GM23338 (cell line): ENCODE results near the gene HCRTR1. TPM values are rescaled to one million over a fixed set of nuclear protein-coding genes. Genes with fewer than 3 reads are reported as not detected.
A peak's percentile ranks its signal among the peaks of the same experiment; 100 is the strongest.

ENCODE experiments used
- ATAC-seq: fragments of 200-7000 bp; cut with Tn5 transposase; 3 replicates; pipeline ENCODE4 v1.9.1; 2020
- DNase-seq: peaks from one replicate; pipeline ENCODE4 v3.0.0-alpha.2; 2015; ENCODE audit warnings: low spot score
- H2AFZ ChIP-seq: fragments of 200-600 bp; sonication (generic); 2 replicates; pipeline ENCODE4 v1.8.0; 2016; ENCODE audit warnings: antibody characterized with exemption, mild to moderate bottlenecking, moderate library complexity
- H3F3A ChIP-seq: fragments of 200-600 bp; sonication (generic); replicated peaks from 2 replicates; pipeline ENCODE4 v1.8.0; 2017; ENCODE audit warnings: antibody characterized with exemption, mixed run types, low read depth
- H3K27ac ChIP-seq: fragments of 200-600 bp; sonication (generic); 2 replicates; pipeline ENCODE4 v1.6.1; 2016; ENCODE audit warnings: low read depth
- H3K27me3 ChIP-seq: fragments of 200-600 bp; sonication (generic); 2 replicates; pipeline ENCODE4 v1.8.0; 2016; ENCODE audit warnings: mild to moderate bottlenecking, mixed run types, moderate library complexity; ENCODE audit not compliant: insufficient read depth
- H3K36me3 ChIP-seq: fragments of 200-600 bp; sonication (generic); 2 replicates; pipeline ENCODE4 v1.8.0; 2016; ENCODE audit warnings: mild to moderate bottlenecking; ENCODE audit not compliant: insufficient read depth
- H3K4me1 ChIP-seq: fragments of 200-600 bp; sonication (generic); 2 replicates; pipeline ENCODE4 v1.8.0; 2016; ENCODE audit warnings: mild to moderate bottlenecking, moderate library complexity; ENCODE audit not compliant: insufficient read depth
- H3K4me2 ChIP-seq: fragments of 200-600 bp; sonication (generic); 2 replicates; pipeline ENCODE4 v1.7.1; 2017; ENCODE audit warnings: mixed run types
- H3K4me3 ChIP-seq: fragments of 200-600 bp; sonication (generic); 2 replicates; pipeline ENCODE4 v1.6.1; 2016; ENCODE audit warnings: mixed run types
- H3K79me2 ChIP-seq: fragments of 200-600 bp; sonication (generic); replicated peaks from 2 replicates; pipeline ENCODE4 v1.8.0; 2017; ENCODE audit warnings: mild to moderate bottlenecking; ENCODE audit not compliant: insufficient read depth
- H3K9me2 ChIP-seq: fragments of 200-600 bp; sonication (generic); 2 replicates; pipeline ENCODE4 v1.8.0; 2017; ENCODE audit not compliant: insufficient read depth
- H4K20me1 ChIP-seq: fragments of 200-600 bp; sonication (generic); replicated peaks from 2 replicates; pipeline ENCODE4 v1.8.0; 2017; ENCODE audit warnings: mild to moderate bottlenecking; ENCODE audit not compliant: insufficient read depth
- H3K27ac Mint-ChIP-seq: 2 replicates; pipeline ENCODE4 v1.8.0; 2020; ENCODE audit warnings: inconsistent platforms, mild to moderate bottlenecking, moderate library complexity, mixed read lengths
- H3K27me3 Mint-ChIP-seq: 3 replicates; pipeline ENCODE4 v1.8.0; 2022; ENCODE audit warnings: low read depth, mild to moderate bottlenecking, moderate library complexity, mixed read lengths, inconsistent platforms; ENCODE audit not compliant: insufficient read depth, poor library complexity
- H3K36me3 Mint-ChIP-seq: 3 replicates; pipeline ENCODE4 v1.8.0; 2021; ENCODE audit warnings: low read depth, mild to moderate bottlenecking, inconsistent platforms, moderate library complexity, mixed read lengths
- H3K4me1 Mint-ChIP-seq: 3 replicates; pipeline ENCODE4 v1.8.0; 2020; ENCODE audit warnings: mild to moderate bottlenecking, inconsistent platforms, mixed read lengths
- H3K4me3 Mint-ChIP-seq: 3 replicates; pipeline ENCODE4 v1.8.0; 2021; ENCODE audit warnings: moderate library complexity, mild to moderate bottlenecking, inconsistent platforms, mixed read lengths
- H3K9me3 Mint-ChIP-seq: 3 replicates; pipeline ENCODE4 v1.8.0; 2020; ENCODE audit warnings: moderate library complexity, mild to moderate bottlenecking, inconsistent platforms, mixed read lengths
- CREB1 ChIP-seq: fragments of 250-450 bp; sonication (Bioruptor Pico); IDR thresholded peaks from 2 replicates; pipeline ENCODE4 v1.5.0; 2020; ENCODE audit warnings: low read depth, mild to moderate bottlenecking, moderate library complexity
- CTCF ChIP-seq, 2 experiments: fragments of 200-600 bp in 1 of 2; sonication (generic) in 1 of 2; conservative IDR thresholded peaks; 2 replicates each; pipeline versions ENCODE4 v1.5.1 to v1.6.1; 2016 to 2017; ENCODE audit warnings: antibody characterized with exemption in 2 of 2, low read depth in 2 of 2, mild to moderate bottlenecking in 2 of 2, moderate library complexity in 1 of 2
- EZH2 ChIP-seq: fragments of 200-600 bp; sonication (generic); IDR thresholded peaks from one replicate; pipeline ENCODE4 v1.8.0; 2017; ENCODE audit warnings: antibody characterized with exemption, mild to moderate bottlenecking, low read depth; ENCODE audit not compliant: unreplicated experiment
- EZH2phosphoT487 ChIP-seq: fragments of 200-600 bp; sonication (generic); IDR thresholded peaks from one replicate; pipeline ENCODE4 v1.8.1; 2018; ENCODE audit warnings: antibody characterized with exemption; ENCODE audit not compliant: unreplicated experiment
- JUNB ChIP-seq: IDR thresholded peaks from one replicate; pipeline ENCODE4 v1.6.1; 2016; ENCODE audit warnings: antibody characterized with exemption; ENCODE audit not compliant: unreplicated experiment
- NANOG ChIP-seq: IDR thresholded peaks from 2 replicates; pipeline ENCODE4 v1.6.1; 2016; ENCODE audit warnings: antibody characterized with exemption, borderline replicate concordance
- POLR2AphosphoS5 ChIP-seq: IDR thresholded peaks from 2 replicates; pipeline ENCODE4 v1.6.1; 2016; ENCODE audit warnings: antibody characterized with exemption, low read depth
- STAT1 ChIP-seq: IDR thresholded peaks from one replicate; pipeline ENCODE4 v1.6.1; 2016; ENCODE audit warnings: antibody characterized with exemption; ENCODE audit not compliant: unreplicated experiment
- ZNF114 ChIP-seq: fragments of 250-450 bp; sonication (Bioruptor Pico); IDR thresholded peaks from 2 replicates; pipeline ENCODE4 v1.5.0; 2020; ENCODE audit warnings: mild to moderate bottlenecking, moderate library complexity
- ZNF331 ChIP-seq: fragments of 250-450 bp; sonication (Bioruptor Pico); IDR thresholded peaks from 2 replicates; pipeline ENCODE4 v1.5.0; 2020; ENCODE audit warnings: low read depth, mild to moderate bottlenecking, moderate library complexity
- ZNF462 ChIP-seq: fragments of 250-450 bp; sonication (Bioruptor Pico); IDR thresholded peaks from 2 replicates; pipeline ENCODE4 v1.5.0; 2020; ENCODE audit warnings: mild to moderate bottlenecking, moderate library complexity
- polyA plus RNA-seq: library from polyadenylated mRNA; unstranded; fragments of >200 nt; fragmentation: Nextera tagmentation; extraction: Ambion mirVana; gene quantifications from 2 replicates; pipeline ENCODE4 v1.2.1, GENCODE V29; 2016
- total RNA-seq: library from RNA; depleted of rRNA; stranded (reverse); fragments of >200 nt; shearing (Covaris generic); gene quantifications from 2 replicates; pipeline ENCODE4 v1.2.3, GENCODE V29; 2014
- TF ChIP-seq, protein P1 (sequence below): IDR thresholded peaks from one replicate; pipeline ENCODE4 v1.6.1; 2018; ENCODE audit warnings: antibody characterized with exemption; ENCODE audit not compliant: unreplicated experiment
- TF ChIP-seq, protein P2 (sequence below): IDR thresholded peaks from 2 replicates; pipeline ENCODE4 v1.6.1; 2016; ENCODE audit warnings: antibody characterized with exemption

Gene HCRTR1
- total and polyA plus RNA-seq, 2 experiments from 2014 or later = 0.15 to 1.0 TPM

GRCh38 chr1:31666263-31666963, 48.9 kb downstream of the HCRTR1 start:
- H3K4me1 Mint-ChIP-seq = peaks cover 31% of the 10 kb centered on the region
- TF ChIP-seq ZNF462 (CRISPR knock-in tag) = no peak
- TF ChIP-seq CTCF (conservative IDR thresholded peaks at IDR 0.05; ENCODE audit: low read depth in 2 of 2) = no peak
- TF ChIP-seq, protein P1, sequence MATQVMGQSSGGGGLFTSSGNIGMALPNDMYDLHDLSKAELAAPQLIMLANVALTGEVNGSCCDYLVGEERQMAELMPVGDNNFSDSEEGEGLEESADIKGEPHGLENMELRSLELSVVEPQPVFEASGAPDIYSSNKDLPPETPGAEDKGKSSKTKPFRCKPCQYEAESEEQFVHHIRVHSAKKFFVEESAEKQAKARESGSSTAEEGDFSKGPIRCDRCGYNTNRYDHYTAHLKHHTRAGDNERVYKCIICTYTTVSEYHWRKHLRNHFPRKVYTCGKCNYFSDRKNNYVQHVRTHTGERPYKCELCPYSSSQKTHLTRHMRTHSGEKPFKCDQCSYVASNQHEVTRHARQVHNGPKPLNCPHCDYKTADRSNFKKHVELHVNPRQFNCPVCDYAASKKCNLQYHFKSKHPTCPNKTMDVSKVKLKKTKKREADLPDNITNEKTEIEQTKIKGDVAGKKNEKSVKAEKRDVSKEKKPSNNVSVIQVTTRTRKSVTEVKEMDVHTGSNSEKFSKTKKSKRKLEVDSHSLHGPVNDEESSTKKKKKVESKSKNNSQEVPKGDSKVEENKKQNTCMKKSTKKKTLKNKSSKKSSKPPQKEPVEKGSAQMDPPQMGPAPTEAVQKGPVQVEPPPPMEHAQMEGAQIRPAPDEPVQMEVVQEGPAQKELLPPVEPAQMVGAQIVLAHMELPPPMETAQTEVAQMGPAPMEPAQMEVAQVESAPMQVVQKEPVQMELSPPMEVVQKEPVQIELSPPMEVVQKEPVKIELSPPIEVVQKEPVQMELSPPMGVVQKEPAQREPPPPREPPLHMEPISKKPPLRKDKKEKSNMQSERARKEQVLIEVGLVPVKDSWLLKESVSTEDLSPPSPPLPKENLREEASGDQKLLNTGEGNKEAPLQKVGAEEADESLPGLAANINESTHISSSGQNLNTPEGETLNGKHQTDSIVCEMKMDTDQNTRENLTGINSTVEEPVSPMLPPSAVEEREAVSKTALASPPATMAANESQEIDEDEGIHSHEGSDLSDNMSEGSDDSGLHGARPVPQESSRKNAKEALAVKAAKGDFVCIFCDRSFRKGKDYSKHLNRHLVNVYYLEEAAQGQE = no peak
- TF ChIP-seq POLR2AphosphoS5 = no peak
- TF ChIP-seq NANOG = no peak
- TF ChIP-seq STAT1 = no peak
- no peak for TF ChIP-seq CREB1 (CRISPR knock-in tag)
- no peak for TF ChIP-seq EZH2
- TF ChIP-seq ZNF114 (CRISPR knock-in tag) = no peak
- TF ChIP-seq JUNB = no peak
- TF ChIP-seq ZNF331 (CRISPR knock-in tag) = no peak
- TF ChIP-seq EZH2phosphoT487 = no peak
- TF ChIP-seq, protein P2, sequence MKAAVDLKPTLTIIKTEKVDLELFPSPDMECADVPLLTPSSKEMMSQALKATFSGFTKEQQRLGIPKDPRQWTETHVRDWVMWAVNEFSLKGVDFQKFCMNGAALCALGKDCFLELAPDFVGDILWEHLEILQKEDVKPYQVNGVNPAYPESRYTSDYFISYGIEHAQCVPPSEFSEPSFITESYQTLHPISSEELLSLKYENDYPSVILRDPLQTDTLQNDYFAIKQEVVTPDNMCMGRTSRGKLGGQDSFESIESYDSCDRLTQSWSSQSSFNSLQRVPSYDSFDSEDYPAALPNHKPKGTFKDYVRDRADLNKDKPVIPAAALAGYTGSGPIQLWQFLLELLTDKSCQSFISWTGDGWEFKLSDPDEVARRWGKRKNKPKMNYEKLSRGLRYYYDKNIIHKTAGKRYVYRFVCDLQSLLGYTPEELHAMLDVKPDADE = no peak
- no peak; the same call in 2 of the 3 replicates for ATAC-seq
- H3K36me3 ChIP-seq = no peaks in the 10 kb centered on the region
- no peaks in the 10 kb centered on the region for H3K36me3 Mint-ChIP-seq
- H3K4me2 ChIP-seq = no peak overlapping the region
- peak overlapping the region; percentile 39; the same call in 1 of the 2 replicates for H3K27ac Mint-ChIP-seq
- no peak overlapping the region for H3K27ac ChIP-seq
- H3K4me1 ChIP-seq = peaks cover 11% of the 10 kb centered on the region
- no peaks in the 10 kb centered on the region for H3F3A ChIP-seq
- no peak overlapping the region for H3K4me3 ChIP-seq
- no peaks in the 10 kb centered on the region for H3K27me3 ChIP-seq
- no peaks in the 10 kb centered on the region for H3K9me3 Mint-ChIP-seq
- H2AFZ ChIP-seq = no peak overlapping the region
- no peaks in the 10 kb centered on the region for H4K20me1 ChIP-seq
- no peak for DNase-seq
- H3K27me3 Mint-ChIP-seq = peaks cover 16% of the 10 kb centered on the region
- H3K4me3 Mint-ChIP-seq = no peak overlapping the region
- no peaks in the 10 kb centered on the region for H3K79me2 ChIP-seq
- H3K9me2 ChIP-seq = no peaks in the 10 kb centered on the region
